Heart left ventricle (tissue), 16 donors: ENCODE measurements around the gene MINDY2. TPM values are rescaled to one million over a fixed set of nuclear protein-coding genes. Genes with fewer than 3 reads are reported as not detected.
"Not testable (repeated sequence)": the region's sequence is repeated elsewhere in the genome, so short reads cannot be mapped to it uniquely, and the experiment has no call there.

ENCODE experiments used
- ATAC-seq, 4 donors: fragments of 200-7000 bp; cut with Tn5 transposase; one replicate each; pipeline ENCODE4 v1.9.1; 2020 to 2022; ENCODE audit warnings: moderate library complexity in 4 of 4, mild to moderate bottlenecking in 3 of 4, moderate number of reproducible peaks in 1 of 4
- DNase-seq, 5 donors: peaks; one replicate each; pipeline ENCODE4 v3.0.0-alpha.2; 2020
- H3K27ac ChIP-seq, 12 donors: fragments of 200-600 bp; sonication (generic) in 4 of 12; one replicate each; pipeline versions ENCODE4 v1.5.0 to v1.8.0; 2016 to 2022; ENCODE audit warnings: mild to moderate bottlenecking in 2 of 12
- H3K27me3 ChIP-seq, 9 donors: fragments of 200-600 bp; sonication (generic) in 2 of 9; one replicate each; pipeline versions ENCODE4 v1.5.1 to v1.8.0; 2016 to 2022; ENCODE audit warnings: mild to moderate bottlenecking in 3 of 9
- H3K36me3 ChIP-seq, 9 donors: fragments of 200-600 bp; sonication (generic) in 2 of 9; one replicate each; pipeline versions ENCODE4 v1.5.0 to v1.8.0; 2018 to 2022; ENCODE audit warnings: mild to moderate bottlenecking in 2 of 9
- H3K4me1 ChIP-seq, 12 donors: fragments of 200-600 bp; sonication (generic) in 4 of 12; one replicate each; pipeline versions ENCODE4 v1.5.0 to v1.8.0; 2016 to 2022; ENCODE audit warnings: mild to moderate bottlenecking in 3 of 12
- H3K4me3 ChIP-seq, 12 donors: fragments of 200-600 bp; sonication (generic) in 4 of 12; one replicate each; pipeline versions ENCODE4 v1.5.0 to v1.8.0; 2017 to 2022; ENCODE audit warnings: mild to moderate bottlenecking in 9 of 12, moderate library complexity in 4 of 12
- H3K9me3 ChIP-seq, 12 donors: fragments of 200-600 bp; sonication (generic) in 4 of 12; one replicate each; pipeline versions ENCODE4 v1.5.0 to v1.8.0; 2016 to 2022; ENCODE audit warnings: mild to moderate bottlenecking in 1 of 12
- POLR2A ChIP-seq, 2 donors: fragments of 450-650 bp; IDR thresholded peaks; one replicate each; pipeline ENCODE4 v1.6.1; 2017; ENCODE audit warnings: antibody characterized with exemption in 2 of 2, mild to moderate bottlenecking in 2 of 2, moderate library complexity in 2 of 2
- WGBS, 4 donors: extraction: QIAGEN DNeasy Blood & Tissue Kit in 2 of 4; methylation state at CpG; one replicate each; pipeline versions ENCODE4 v1.1.5 to v1.1.7; 2013 to 2018; 5-methylcytosine and 5-hydroxymethylcytosine counted together
- intact Hi-C, 10 donors: fragments of 100-400 bp; cut with DNase I; formaldehyde crosslinking; loops; one replicate each; pipeline versions ENCODE4 v1.11.1 to v1.14.2; 2022
- polyA plus RNA-seq, 2 donors: library from polyadenylated mRNA; stranded (reverse); fragments of 200-250 nt; gene quantifications; one replicate each; pipeline ENCODE4 v1.2.3, GENCODE V29; 2013
- total RNA-seq, 9 donors: library from RNA; depleted of rRNA in 2 of 9; stranded (reverse); fragments of >200 nt in 2 of 9; fragmentation: NEBNext Ultra II Directional in 3 of 9; extraction: Animal tissue kit (Norgen Biotek cat#: 25700) in 3 of 9; gene quantifications; one replicate each; pipeline versions ENCODE4 v1.1.0 to v1.2.4, GENCODE V29; 2016 to 2023
- TF ChIP-seq, protein P1 (sequence below), 12 donors: fragments of 200-600 bp; sonication (generic) in 4 of 12; IDR thresholded peaks; one replicate each; pipeline versions ENCODE4 v1.5.0 to v1.8.0; 2018 to 2022; ENCODE audit warnings: antibody characterized with exemption in 12 of 12, mild to moderate bottlenecking in 5 of 12
- donor health status: ischemic (EF 13 %, LVEDD 7.1; RV severe dilation, severe dysfunction).
- donor health status: healthy with polysubstance abuse.
- donor health status: DM: no; HTN: yes; CAD: no.
- donor health status: DM: no; HTN: no; CAD: no.
- donor health status: ischemic (EF 25% LVEDD 6.9; RV normal size, moderate dysfunction).
- donor health status: ischemic (EF 25% LVEDD 5.7; RV mildly dilated, moderate dysfunction).
- donor health status: healthy.
- donor health status: DM: yes; HTN: yes; CAD: no.
- donor health status: ischemic (EF 35%, LVEDD 5.7; RV mildly dilated, moderate dysfunction).
- donor health status: nonischemic (EF 11% LVEDD 7.7; RV severe dilation, severe dysfunction).
- donor health status: DM: yes; HTN: yes; CAD: no.
- donor health status: PGD.
- donor health status: ischemic (EF 29% LVEDD 5.4; RV normal size, mild dysfunction).
- donor health status: nonischemic (EF 23%, LVEDD 6.1; RV moderate dilation, normal function).

MINDY2 gene
- total and polyA plus RNA-seq, 11 donors: 9.4 to 31.8 (median 25.3) TPM

DNA sequence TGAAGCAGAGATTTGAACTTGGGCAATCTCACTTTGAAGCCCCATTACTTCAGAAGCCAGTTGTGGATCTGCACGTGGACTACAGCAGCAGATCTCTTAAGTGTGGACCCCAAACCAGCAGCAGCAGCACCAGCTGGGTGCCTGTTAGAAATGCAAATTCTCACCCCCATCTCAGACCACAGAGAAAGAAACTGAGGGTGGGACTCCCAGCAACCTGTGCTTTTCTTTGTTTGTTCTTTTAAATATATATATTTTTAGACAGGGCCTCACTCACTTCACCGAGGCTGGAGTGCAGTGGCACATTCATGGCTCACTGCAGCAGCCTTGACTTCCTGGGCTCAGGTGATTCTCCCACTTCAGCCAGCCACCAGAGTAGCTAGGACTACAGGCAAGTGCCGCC is 109.2 kb downstream of the MINDY2 start:
- ATAC-seq: no peak
- H3K4me3 ChIP-seq: no peak overlapping the region
- H3K4me1 ChIP-seq: no peaks in the 10 kb centered on the region
- H3K27ac ChIP-seq: no peak overlapping the region
- no peaks in the 10 kb centered on the region for H3K9me3 ChIP-seq
- no peak for DNase-seq
- H3K36me3 ChIP-seq: peaks cover 3 to 92% (median 86%) of the 10 kb centered on the region in 9 donors
- intact Hi-C loops: no loop called here
- WGBS, 4 donors: 88 to 93% (median 90%) methylated on average over 3 of the region's 3 CpGs
- TF ChIP-seq POLR2A (IDR thresholded peaks at IDR 0.05): no peak
- TF ChIP-seq, protein P1, sequence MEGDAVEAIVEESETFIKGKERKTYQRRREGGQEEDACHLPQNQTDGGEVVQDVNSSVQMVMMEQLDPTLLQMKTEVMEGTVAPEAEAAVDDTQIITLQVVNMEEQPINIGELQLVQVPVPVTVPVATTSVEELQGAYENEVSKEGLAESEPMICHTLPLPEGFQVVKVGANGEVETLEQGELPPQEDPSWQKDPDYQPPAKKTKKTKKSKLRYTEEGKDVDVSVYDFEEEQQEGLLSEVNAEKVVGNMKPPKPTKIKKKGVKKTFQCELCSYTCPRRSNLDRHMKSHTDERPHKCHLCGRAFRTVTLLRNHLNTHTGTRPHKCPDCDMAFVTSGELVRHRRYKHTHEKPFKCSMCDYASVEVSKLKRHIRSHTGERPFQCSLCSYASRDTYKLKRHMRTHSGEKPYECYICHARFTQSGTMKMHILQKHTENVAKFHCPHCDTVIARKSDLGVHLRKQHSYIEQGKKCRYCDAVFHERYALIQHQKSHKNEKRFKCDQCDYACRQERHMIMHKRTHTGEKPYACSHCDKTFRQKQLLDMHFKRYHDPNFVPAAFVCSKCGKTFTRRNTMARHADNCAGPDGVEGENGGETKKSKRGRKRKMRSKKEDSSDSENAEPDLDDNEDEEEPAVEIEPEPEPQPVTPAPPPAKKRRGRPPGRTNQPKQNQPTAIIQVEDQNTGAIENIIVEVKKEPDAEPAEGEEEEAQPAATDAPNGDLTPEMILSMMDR (IDR thresholded peaks at IDR 0.05): no peak
- no peaks in the 10 kb centered on the region for H3K27me3 ChIP-seq

DNA sequence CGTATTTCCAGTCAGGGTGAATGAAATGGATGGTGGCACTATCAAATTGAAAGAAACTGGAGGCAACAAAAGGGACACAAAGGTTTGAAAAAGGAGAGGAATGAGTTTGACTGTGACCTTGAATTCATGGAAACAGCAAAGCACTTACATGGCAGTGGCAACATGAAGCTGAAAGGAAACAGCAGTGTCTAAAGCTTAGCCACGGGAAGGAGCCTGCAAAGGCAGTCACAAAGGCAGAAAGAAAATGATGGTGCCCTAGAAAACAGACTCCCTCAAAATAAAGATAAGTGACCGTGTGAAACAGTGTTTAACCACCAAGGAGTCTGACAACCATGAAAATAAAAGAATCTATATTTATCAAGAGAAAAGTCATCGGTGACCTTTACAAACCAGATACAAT is 111.1 kb downstream of the MINDY2 start:
- Histone ChIP-seq H3K36me3 (peaks cover 3 to 100% (median 97%) of the 10 kb centered on the region in 9 donors), H3K9me3 (no peaks in the 10 kb centered on the region), H3K4me1 (no peaks in the 10 kb centered on the region), H3K27ac (no peak overlapping the region), H3K27me3 (no peaks in the 10 kb centered on the region), H3K4me3 (no peak overlapping the region)
- no peak for DNase-seq
- 63 to 77% (median 74%) methylated on average over 4 of the region's 4 CpGs for WGBS, 4 donors
- TF ChIP-seq, protein P1 (IDR thresholded peaks at IDR 0.05): no peak
- TF ChIP-seq POLR2A (IDR thresholded peaks at IDR 0.05): no peak
- ATAC-seq: no peak
- intact Hi-C loops: no loop called here

GRCh38 chr15:58883926-58884325 is 112.8 kb downstream of the MINDY2 start:
- H3K27me3 ChIP-seq, H3K27ac ChIP-seq, intact Hi-C loops, DNase-seq, ATAC-seq, H3K4me3 ChIP-seq, H3K9me3 ChIP-seq, H3K4me1 ChIP-seq: not testable (repeated sequence)
- H3K36me3 ChIP-seq: peaks cover 3 to 100% (median 98%) of the 10 kb centered on the region in 9 donors
- 91 to 98% (median 95%) methylated on average over 3 of the region's 3 CpGs for WGBS, 4 donors

GRCh38 chr15:58886921-58887320 is 115.8 kb downstream of the MINDY2 start:
- Histone ChIP-seq H3K4me1 (peaks cover 0 to 5% (median 0%) of the 10 kb centered on the region in 12 donors), H3K4me3 (no peak overlapping the region), H3K36me3 (peaks cover 3 to 100% (median 98%) of the 10 kb centered on the region in 9 donors), H3K27ac (no peak overlapping the region), H3K27me3 (no peaks in the 10 kb centered on the region), H3K9me3 (no peaks in the 10 kb centered on the region)
- 91 to 95% (median 94%) methylated on average over 12 of the region's 12 CpGs for WGBS, 4 donors
- ATAC-seq (no peak), DNase-seq (no peak)
- TF ChIP-seq, protein P1 (IDR thresholded peaks at IDR 0.05): no peak
- no peak for TF ChIP-seq POLR2A (IDR thresholded peaks at IDR 0.05)
- intact Hi-C loops: no loop called here

GRCh38 chr15:58889363-58889762 is 118.3 kb downstream of the MINDY2 start:
- 88 to 90% (median 90%) methylated on average over 7 of the region's 7 CpGs for WGBS, 4 donors
- intact Hi-C loops: no loop called here
- H3K4me1 ChIP-seq: peaks cover 0 to 5% (median 0%) of the 10 kb centered on the region in 12 donors
- TF ChIP-seq, protein P1 (IDR thresholded peaks at IDR 0.05): no peak
- no peak for TF ChIP-seq POLR2A (IDR thresholded peaks at IDR 0.05)
- no peak overlapping the region for H3K4me3 ChIP-seq
- no peaks in the 10 kb centered on the region for H3K9me3 ChIP-seq
- H3K27me3 ChIP-seq: no peaks in the 10 kb centered on the region
- peaks cover 0 to 100% (median 98%) of the 10 kb centered on the region in 9 donors for H3K36me3 ChIP-seq
- ATAC-seq: no peak
- no peak overlapping the region for H3K27ac ChIP-seq
- no peak for DNase-seq
